HG03439 (cell line): ENCODE data around the gene AOC3.
"Not testable (repeated sequence)": the region's sequence is repeated elsewhere in the genome, so short reads cannot be mapped to it uniquely, and the experiment has no call there.

Source experiments
- ATAC-seq: cut with Tn5 transposase; IDR thresholded peaks from one replicate; pipeline ENCODE4 v1.9.1; 2021; ENCODE audit warnings: mild to moderate bottlenecking, moderate library complexity; ENCODE audit not compliant: unreplicated experiment

The AOC3 gene

DNA sequence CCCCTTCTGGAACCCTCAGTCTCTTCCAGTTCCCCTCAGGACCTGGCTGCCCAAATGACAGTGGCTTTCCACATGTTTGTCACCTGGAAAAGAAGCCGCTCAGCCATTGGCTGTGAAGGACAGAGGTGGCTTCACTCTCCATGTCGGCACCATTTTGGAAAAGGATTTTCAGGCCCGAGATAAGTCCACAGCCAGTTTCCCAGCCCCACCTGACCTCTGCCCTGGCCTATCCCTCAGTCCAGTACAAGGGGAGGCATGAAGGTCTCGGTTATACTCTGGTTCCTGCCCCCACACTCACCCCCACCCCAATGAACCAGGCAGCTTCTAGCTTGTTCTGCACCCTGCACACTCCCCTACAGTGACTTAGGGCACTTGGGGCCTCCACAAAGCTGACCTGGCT lies 15.2 kb downstream of the AOC3 start:
- ATAC-seq = no peak

DNA sequence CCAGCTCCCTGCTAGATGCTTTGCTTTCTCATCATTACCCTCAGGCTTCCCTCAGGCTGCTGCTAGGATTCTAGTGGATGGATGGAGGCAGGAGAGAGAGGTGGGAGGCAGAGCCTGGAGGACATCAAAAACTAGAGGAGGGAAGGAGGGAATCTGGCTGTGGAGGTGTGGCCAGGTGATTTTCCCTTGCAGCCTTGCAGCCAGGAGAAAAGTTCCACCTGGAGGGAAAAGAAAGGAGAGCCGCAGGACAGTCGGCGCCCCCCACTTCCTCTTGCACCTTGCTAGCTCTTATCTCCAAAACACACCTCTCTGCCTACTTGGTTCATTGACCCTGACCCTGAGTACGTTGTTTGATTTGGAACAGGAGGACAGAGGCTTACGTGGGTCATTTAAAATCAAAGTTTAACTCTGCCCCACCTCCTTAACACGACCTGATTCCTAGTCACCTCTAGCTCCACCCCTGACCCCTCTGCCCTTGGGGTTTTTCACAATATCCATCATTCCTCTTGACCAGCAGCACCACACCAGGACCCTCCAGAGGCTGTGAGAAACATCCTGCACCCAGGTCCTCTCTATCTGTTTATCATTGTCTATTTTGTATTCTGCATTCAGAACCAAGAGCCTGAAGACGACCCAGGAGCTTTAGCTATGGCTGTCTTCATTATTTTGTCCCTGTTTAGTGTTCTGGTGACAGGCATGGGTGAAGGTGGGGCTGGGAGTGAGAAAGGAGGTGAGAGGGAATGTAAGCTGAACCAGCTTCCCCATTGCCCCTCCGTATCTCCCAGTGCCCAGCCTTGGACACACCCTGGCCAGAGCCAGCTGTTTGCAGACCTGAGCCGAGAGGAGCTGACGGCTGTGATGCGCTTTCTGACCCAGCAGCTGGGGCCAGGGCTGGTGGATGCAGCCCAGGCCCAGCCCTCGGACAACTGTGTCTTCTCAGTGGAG lies 15.9 kb downstream of the AOC3 start:
- no peak for ATAC-seq

DNA sequence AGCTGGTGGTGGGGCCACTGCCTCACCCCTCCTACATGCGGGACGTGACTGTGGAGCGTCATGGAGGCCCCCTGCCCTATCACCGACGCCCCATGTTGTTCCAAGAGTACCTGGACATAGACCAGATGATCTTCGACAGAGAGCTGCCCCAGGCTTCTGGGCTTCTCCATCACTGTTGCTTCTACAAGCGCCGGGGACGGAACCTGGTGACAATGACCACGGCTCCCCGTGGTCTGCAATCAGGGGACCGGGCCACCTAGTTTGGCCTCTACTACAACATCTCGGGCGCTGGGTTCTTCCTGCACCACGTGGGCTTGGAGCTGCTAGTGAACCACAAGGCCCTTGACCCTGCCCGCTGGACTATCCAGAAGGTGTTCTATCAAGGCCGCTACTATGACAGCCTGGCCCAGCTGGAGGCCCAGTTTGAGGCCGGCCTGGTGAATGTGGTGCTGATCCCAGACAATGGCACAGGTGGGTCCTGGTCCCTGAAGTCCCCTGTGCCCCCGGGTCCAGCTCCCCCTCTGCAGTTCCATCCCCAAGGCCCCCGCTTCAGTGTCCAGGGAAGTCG lies 16.8 kb downstream of the AOC3 start:
- ATAC-seq = not testable (repeated sequence)

DNA sequence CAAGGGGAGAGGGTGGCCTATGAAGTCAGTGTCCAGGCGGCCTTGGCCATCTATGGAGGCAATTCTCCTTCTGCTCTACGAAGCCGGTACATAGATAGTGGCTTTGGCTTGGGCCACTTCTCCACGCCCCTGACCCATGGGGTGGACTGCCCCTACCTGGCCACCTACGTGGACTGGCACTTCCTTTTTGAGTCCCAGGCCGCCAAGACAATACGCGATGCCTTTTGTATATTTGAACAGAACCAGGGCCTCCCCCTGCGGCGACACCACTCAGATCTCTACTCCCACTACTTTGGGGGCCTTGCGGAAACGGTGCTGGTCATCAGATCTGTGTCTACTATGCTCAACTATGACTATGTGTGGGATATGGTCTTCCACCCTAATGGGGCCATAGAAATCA lies 17.3 kb downstream of the AOC3 start:
- no peak for ATAC-seq

DNA sequence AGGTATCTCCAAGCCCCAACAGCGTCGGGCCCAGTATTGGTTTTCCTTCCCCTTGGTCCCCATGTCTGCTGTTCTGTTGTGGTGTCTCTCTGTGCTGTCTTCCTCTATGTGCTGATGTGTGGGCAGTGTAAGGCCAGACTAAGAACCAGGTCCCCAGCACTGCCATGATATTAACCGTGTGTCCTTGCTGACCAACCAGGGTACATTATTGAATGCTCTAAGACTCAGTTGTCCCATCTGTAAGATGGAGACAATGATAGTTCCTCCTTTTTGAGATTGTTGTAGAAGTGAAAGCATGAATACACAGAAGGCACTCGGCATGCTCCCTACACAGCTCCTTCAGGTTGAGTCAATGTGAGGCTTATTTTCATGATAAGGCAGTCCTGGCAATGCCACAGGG lies 20.6 kb downstream of the AOC3 start:
- ATAC-seq = no peak

DNA sequence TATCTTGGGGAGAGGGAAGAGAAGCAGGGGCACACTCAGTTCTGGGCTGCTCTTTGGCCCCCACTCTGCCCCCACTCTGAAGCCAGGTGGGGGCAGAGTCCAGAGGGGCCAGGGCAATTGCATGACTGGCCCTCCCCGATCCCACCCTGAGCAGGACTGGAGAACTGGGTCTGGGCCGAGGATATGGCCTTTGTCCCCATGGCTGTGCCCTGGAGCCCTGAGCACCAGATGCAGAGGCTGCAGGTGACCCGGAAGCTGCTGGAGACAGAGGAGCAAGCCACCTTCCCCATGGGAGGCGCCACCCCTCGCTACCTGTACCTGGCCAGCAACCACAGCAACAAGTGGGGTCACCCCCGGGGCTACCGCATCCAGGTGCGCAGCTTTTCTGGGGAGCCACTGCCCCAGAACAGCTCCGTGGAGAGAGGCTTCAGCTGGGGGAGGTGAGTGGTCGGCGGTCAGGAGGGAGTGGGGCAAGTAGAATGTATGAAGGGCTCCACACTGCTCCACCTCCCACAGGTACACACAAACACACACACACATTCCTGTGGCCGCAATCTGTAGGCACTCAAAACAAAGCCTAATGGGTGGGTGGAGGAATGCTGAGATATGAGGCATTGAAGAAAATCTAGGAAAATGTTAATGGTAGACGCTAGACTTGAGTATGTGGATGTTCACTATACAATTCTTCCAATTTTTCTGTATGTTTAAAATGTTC lies 21.4 kb downstream of the AOC3 start:
- ATAC-seq = no peak

DNA sequence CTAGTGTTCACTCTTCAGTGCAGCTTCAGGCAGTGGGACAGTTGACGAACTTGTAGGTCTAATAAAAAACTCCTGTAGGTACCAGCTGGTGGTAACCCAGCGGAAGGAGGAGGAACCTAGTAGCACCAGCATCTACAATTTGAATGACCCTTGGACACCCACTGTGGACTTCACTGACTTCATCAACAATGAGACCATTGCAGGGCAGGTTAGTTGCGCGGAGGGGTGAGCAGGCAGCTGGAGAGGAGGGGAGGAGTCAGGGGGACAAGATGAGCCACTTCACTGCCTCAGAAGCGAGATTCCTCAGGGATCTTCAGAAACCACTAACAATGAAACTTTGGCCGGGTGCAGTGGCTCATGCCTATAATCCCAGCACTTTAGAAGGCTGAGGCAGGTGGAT lies 22.3 kb downstream of the AOC3 start:
- ATAC-seq = no peak

DNA sequence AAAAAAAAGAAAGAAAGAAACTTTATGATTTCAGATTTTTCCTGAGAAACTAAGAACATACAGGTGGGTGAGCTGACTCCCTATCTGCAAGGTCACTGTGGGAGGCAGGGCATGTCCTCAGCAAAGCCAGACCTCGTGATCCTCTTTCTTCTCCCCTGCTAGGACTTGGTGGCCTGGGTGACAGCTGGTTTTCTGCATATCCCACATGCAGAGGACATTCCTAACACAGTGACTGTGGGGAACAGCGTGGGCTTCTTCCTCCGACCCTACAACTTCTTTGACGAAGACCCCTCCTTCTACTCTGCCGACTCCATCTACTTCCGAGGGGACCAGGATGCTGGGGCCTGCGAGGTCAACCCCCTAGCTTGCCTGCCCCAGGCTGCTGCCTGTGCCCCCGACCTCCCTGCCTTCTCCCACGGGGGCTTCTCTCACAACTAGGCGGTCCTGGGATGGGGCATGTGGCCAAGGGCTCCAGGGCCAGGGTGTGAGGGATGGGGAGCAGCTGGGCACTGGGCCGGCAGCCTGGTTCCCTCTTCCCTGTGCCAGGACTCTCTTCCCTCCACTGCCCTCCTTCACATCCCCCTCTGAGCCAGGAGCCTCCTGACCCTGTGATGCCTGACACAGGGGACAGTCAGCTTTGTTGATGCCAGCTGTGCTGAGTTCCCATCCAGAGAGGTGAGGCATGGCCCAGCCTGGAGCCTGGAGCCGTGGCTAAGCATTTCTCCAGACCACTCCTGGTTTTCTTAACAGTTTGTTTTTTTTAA lies 23.1 kb downstream of the AOC3 start:
- not testable (repeated sequence) for ATAC-seq

DNA sequence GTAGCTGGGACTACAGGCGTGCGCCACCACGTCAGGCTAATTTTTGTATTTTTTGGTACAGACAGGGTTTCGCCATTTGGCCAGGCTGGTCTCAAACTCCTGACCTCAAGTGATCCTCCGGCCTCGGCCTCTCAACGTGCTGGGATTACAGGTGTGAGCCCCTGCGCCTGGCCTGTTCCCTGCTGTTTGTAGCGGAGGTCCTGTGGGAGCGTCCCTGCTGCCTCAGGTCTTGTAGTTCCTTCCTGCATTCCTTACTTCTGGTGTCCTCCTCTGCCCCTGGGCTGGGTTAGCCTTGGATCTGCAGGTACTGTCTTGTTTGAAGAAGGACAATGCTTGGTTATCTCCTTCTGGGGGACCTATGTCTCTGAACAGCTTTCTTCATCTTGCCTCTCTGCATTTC lies 26.0 kb downstream of the AOC3 start:
- no peak for ATAC-seq

DNA sequence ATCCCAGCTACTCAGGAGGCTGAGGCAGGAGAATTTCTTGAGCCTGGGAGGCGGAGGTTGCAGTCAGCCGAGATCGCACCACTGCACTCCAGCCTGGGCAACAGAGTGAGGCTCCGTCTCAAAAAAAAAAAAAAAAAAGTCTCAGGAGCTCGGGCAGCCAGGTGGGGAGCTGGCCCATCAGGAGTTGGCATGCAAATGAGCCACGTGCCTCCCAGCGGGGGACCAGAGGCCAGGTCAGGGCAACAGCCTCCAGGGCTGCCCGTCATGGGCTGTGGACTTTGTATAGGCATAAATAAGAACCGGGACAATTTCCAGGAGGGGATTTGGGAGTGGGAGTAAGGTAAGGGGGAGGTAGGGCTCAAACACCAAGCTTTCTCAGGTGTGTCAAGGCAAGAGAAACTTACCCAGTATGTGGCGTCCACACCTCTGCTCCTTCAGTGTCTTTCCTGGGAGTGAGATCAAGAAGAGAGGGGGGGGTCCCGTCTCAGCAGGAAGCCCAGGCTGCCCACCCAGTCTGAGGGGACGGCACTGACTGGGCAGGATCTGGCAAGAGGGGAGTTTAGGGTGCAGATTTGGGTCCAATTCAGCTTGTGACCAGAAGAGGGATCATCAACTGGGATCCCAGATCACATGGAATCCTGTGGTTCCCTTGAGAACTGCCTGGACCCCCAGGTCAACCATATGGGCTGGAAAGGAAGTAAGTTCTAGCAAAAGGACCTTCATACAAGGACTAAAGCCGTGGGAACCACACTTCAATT lies 27.3 kb downstream of the AOC3 start:
- no peak for ATAC-seq

DNA sequence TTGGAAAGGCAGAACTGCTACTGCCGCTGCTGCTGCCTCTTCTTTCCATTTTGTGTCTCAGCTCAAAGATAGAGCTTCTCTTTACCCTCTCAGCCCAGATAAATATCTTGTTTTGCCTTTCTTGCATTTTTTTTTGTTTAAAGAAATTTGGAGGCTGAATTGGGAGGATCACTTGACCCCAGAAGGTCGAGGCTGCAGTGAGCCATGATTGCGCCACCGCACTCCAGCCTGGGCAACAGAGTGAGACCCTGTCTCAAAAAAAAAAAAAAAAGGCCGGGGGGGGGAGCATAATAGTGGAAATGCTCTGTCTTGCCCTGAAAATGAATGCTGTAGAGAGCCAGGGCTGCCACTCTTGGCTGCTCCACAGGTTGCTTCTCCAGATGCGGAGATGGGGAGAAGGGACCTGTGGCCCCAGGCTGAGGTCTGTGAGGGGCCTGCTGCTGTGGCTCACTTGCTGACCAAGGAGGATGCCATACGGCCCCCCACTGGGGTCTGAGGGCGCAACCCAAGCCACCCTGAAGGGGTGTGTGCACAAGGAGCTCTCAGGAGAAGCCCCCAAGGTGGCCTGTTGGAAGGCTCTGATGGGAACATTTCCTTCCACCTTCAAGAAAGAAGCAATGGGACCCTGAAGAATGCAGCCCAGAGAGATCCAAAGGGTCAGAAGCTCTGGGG lies 28.1 kb downstream of the AOC3 start:
- no peak for ATAC-seq

DNA sequence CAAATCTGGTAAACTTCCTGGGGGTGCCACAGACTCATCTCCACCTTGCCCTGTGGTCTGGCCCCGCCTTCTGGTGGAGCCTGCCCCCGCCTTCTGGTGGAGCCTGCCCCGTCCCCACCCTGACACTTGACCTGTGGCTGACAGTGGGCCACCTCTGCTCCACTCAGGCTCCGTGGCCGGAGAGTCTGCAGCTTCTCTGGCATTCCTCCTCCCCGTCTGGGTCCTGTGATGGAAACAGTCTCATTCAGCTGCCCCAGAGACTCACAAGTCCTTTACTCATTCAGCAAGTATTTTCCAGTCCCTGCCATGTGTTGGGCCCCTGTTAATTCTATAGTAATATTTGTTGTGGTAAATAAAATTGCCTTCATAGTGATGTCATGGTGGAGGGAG lies 28.6 kb downstream of the AOC3 start:
- no peak for ATAC-seq

DNA sequence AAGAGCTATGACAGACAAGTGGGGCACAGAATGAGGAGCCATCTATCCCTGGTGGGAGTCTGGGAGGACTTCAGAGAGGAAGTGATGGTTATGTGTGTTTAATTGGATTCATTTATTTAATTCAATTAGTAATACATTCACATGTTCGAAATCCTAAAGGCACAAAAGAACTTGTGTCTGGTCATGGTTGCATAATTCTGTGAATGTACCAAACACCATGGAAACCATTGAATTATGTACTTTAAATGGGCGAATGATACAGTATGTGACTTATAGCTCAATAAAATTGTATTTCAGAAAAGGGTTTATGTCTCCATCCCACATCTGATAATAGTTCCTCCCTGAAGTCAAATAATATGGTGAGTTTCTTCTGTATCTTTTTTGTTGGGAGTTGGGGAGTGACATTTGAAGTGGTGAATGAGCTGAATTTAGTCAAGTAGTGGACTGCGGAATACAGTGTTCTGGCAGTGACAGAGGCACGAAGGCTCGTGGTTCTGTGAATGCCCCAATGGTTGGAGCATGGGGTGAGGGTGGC lies 29.8 kb downstream of the AOC3 start:
- no peak for ATAC-seq

DNA sequence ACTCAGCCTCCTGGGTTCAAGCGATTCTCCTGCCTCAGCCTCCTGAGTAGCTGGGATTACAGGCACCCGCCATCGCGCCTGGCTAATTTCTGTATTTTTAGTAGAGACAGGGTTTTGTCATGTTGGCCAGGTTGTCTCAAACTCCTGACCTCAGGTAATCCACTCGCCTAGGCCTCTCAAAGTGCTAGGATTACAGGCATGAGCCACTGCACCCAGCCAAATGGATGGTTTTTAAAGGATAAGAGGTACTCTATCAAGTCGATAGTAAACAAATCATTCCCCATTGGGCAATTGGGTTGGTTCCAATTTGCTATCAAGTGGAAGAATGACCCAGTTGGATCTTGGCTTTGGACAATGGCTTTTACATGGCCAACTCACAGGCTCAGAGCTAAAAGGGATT lies 30.7 kb downstream of the AOC3 start:
- ATAC-seq = not testable (repeated sequence)

DNA sequence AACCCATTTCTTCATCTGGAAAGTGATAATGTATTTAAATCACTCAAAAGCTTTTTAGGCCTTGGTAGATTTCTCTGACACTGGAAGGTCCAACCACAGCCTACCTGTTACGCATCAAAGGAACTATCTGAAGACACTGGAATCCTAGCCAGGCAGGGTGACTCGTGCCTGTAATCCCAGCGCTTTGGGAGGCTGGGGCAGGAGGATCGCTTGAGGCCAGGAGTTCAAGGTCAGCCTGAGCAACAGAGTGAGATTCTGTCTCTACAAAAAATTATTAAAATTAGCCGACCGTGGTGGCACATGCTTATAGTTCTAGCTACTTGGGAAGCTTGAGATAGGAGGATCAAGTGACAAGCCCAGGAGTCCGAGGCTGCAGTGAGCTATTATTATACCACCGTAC lies 31.2 kb downstream of the AOC3 start:
- no peak for ATAC-seq

DNA sequence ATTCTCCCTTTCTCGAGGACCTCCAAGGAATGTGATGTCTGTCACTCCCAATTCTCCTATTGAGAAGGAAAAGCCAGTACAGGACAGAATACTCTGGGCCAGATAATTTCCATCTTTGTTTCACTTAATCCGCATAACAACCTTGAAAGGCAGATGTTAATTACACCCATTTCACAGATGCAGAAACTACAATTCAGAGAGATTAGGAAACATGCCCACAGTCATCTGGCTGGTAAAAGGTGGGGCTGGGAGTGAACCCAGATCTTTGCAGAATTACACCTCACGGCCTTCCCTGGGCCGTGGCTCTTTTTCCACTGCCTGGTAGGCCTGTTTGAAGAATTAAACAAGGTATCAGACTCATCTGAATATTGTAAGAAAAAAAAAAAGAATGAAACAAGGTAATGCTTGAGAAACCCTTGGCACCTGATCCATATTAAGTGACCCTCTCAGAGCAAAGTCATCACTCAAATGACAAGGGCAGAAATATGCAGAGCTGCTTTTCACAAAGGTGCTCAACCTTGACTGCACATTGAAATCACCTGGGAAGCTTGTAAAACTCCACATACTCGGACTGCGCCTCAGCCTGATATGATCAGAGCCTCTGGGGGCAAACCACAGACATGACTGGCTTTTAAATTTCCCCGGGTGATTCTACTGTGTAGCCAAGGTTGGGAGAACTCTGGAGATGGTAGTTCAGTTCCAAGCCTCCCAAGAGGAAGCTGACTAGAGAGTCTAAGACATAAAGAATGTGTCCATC lies 33.0 kb downstream of the AOC3 start:
- ATAC-seq = no peak

DNA sequence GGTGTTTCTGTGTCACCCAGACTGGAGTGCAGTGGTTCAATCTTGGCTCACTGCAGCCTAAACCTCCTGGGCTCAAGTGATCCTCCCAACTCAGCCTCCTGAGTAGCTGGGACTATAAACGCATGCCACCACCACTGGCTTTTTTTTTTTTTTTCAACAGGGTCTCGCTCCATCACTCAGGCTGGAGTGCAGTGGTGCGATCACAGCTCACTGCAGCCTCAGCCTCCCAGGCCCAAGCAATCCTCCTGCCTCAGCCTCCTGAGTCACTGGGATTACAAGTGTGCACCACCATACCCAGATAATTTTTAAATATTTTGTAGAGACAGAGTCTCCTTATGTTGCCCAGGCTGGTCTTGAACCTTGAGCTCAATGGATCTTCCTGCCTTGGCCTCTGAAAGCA lies 34.8 kb downstream of the AOC3 start:
- ATAC-seq = not testable (repeated sequence)

DNA sequence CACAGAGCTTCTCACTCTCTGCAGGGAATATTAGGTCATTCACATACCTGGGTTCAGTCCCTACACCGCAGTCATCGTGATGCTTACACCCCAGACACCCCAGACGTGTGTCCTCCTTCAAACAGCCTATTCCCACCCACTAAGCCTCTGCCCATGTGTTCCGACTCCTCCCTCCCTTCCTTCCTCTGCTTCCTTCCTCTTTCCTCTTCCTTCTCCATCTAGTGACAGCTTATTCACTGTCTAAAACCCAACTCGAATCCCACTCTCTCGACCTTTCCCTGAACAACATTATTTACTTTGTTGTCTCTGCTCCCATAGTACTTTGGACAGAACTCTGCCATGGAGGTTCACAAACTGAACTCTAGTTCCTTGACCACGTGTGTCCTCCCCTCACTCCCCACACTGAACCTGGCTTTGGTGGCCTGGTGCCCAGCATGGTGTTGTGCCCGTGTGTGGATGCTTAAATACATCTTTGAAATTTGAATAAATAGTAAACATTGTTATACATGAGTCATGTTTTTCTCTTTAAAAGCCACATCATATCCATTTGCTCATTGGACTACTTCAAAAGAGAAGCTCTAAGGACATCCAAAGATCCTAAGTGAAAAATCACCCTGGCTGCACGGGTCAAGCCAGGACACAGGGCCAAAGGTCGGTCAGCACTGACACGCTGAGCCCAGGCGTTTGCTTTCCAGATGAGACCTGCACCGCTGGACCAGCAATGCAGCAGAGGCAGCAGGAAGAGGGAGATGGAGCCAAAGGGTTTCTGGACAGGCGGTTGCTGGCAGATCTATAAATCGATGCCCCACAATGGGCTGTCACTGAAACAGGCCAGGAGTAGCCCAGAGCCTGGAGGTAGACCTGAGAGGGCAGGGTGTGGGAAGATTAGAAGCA lies 35.5 kb downstream of the AOC3 start:
- no peak for ATAC-seq
